HG03103 (cell line): ENCODE data around the gene ICAM4.
"Not testable (repeated sequence)": the region's sequence is repeated elsewhere in the genome, so short reads cannot be mapped to it uniquely, and the experiment has no call there.

ENCODE experiments used
- ATAC-seq: cut with Tn5 transposase; IDR thresholded peaks from one replicate; pipeline ENCODE4 v1.9.1; 2021; ENCODE audit warnings: low read depth; ENCODE audit not compliant: unreplicated experiment

The ICAM4 gene

GRCh38 chr19:10336725-10337124 lies 50.0 kb downstream of the ICAM4 start:
- not testable (repeated sequence) for ATAC-seq
